HCT116 (cell line): ENCODE results near the gene SLC39A10.

Source experiments
- CTCF ChIP-seq, 3 experiments: fragments of 200-600 bp in 1 of 3; sonication (generic) in 1 of 3; IDR thresholded peaks in 2 of 3; conservative IDR thresholded peaks in 1 of 3; 2 replicates each; pipeline ENCODE4 v1.5.1; 2012 to 2017; ENCODE audit warnings: low read depth in 2 of 3, low read length in 2 of 3, antibody characterized with exemption in 1 of 3, borderline replicate concordance in 1 of 3, control low read depth in 1 of 3, mild to moderate bottlenecking in 1 of 3, mixed read lengths in 1 of 3, mixed run types in 1 of 3, moderate library complexity in 1 of 3; ENCODE audit not compliant: insufficient read depth in 1 of 3
- EZH2 ChIP-seq: fragments of 200-600 bp; sonication (generic); IDR thresholded peaks from 2 replicates; pipeline ENCODE4 v1.6.1; 2017; ENCODE audit warnings: antibody characterized with exemption, mixed run types
- EZH2phosphoT487 ChIP-seq: fragments of 200-600 bp; IDR thresholded peaks from 2 replicates; pipeline ENCODE4 v1.6.1; 2018; ENCODE audit warnings: antibody characterized with exemption, borderline replicate concordance
- FOSL1 ChIP-seq: IDR thresholded peaks from 2 replicates; pipeline ENCODE4 v1.6.1; 2012; ENCODE audit warnings: low read depth
- POLR2AphosphoS5 ChIP-seq: IDR thresholded peaks from 2 replicates; pipeline ENCODE4 v1.6.1; 2011; ENCODE audit warnings: mild to moderate bottlenecking, low read depth, low read length, moderate library complexity
- ZFX ChIP-seq: fragments of 450-650 bp; IDR thresholded peaks from 2 replicates; pipeline ENCODE4 v1.6.1; 2017
- ZNF274 ChIP-seq: fragments of 200-500 bp; sonication (Bioruptor generic); IDR thresholded peaks from 2 replicates; pipeline ENCODE4 v1.6.1; 2014; ENCODE audit warnings: mild to moderate bottlenecking, low read depth, low read length, inconsistent platforms

- peak; percentile 15 to 47 (median 39); a peak in 5 of 6 replicates for TF ChIP-seq CTCF (IDR thresholded peaks at IDR 0.05 in 2 of 3, conservative IDR thresholded peaks at IDR 0.05 in 1 of 3; ENCODE audit: borderline replicate concordance in 1 of 3, insufficient read depth in 1 of 3, low read depth in 2 of 3, low read length in 2 of 3)
- no peak for TF ChIP-seq EZH2phosphoT487
- TF ChIP-seq POLR2AphosphoS5, result no peak
- TF ChIP-seq ZNF274, result no peak
- no peak for TF ChIP-seq EZH2
- 0 out of 2 replicates have a peak, but pooled peaks have one; percentile 6 for TF ChIP-seq FOSL1
- TF ChIP-seq ZFX, result no peak
Observed at GRCh38 chr2:195672674-195673073, 15.6 kb downstream of the SLC39A10 start.
